HG02981 (cell line): Measurements from ENCODE around the gene ZFP36L1.

Experiments
- ATAC-seq: cut with Tn5 transposase; IDR thresholded peaks from one replicate; pipeline ENCODE4 v1.9.1; 2021; ENCODE audit warnings: mild to moderate bottlenecking, moderate library complexity; ENCODE audit not compliant: unreplicated experiment

The ZFP36L1 gene

DNA sequence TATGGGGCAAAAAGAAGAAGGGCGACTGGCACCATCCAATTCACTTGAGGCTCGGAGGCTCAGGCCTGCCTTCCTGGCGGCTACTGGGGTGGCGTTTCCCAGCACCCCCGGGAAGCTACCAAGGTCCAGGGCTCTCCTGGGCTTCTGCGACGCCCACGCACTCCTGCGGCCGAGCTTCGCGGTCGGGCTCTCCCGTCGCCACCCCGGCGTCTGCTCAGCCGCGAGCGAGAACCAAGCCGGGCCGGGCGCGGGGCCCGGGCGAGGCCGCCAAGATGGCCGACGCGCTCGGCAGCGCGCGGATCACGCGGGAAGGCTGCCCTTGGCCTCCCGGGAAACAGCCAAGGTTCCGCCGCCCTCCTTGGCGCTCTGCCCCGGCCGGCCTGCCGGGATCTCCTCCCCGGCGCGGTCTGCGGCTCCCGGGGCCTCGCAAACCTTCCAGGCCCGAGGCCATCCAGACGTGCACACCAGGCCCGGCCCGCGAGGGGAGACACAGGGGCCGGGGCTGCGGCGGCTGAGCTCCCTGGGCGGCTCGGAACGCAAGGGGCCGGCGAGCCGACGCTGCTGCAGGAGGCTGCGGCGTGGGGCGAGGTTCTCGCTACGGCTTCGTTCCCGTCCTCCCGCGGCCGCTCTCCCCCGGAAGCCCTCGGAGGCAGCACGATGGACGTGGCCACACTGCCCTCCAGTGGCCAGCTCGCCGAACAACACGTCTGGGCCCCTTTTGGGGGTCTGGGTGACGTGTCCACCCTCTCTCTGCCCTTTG lies 23.5 kb upstream of the ZFP36L1 start:
- ATAC-seq: peak; percentile 40

DNA sequence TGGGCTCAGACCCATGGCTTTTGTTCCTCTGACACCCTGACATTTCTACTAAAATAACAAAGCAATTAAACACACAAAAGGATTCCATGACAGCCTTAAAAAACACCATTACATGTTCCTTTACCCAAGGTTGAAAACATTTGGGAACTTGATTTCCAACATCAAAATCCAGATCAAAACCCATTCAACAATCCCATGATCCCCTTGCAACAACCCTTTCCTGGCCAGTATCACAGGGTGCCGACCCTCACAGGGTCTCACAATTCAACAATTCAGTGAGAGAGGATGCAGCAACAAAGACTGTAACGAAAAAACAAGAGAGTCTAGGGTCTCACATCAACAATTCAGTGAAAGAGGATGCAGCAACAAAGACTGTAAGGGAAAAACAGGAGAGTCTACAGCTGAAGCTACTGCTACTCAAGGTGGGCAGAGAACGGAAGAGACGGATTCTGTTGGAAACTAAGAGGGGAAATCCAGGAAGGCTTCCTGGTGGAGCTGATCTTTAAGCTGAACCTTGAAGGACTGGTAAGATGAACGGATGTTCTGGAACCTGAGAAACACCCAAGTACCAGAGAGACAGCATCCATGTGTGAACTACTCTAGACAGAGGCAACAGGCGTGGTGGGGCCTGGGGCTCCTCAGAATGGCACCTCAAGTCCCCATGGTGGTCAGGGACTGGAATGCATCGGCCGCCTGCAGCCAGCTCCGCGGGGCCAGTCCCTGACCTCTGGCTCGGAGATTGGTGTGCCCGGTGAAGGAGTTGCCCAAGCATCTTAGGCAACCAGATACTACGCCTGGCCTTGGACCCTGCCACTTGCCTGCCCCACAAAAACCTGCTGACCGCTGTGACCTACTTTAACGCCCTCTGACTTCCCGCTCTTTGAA lies 22.7 kb upstream of the ZFP36L1 start:
- ATAC-seq: no peak

DNA sequence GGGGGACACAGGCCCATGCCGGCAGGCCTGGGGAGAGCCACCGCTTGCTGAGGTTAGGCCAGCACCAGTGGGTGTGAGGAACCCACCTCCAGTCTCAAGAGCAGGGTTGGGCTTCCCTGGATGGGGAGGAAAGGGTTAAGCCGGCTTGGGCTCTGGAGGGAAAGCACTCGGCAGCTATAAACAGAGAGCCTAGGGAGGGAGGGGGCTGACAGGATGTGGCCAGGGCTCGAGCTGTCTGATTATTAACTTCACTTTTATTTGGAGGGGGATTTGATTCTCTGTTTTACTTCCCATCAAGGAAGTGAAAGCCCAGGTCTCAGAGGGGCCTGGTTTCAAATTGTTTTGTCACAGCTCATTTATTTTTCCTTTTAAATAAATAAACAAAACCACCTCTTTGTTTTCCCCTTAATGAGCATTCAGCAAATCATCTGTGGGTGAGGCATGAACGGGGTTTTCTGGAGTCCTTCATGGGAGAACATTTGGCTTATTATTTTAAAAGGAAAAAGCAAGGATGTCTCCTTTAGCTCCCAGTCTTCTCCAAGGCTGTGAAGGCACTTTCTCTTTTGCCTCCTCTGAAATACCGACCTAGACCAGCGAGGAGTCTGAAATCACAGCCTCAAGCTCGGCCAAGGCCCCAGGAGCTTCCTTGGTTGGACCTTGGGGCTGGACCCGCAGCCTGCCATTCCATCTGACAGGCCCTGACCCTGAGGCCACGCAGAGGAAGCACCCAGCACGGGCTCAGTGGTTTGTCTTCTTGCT lies 21.9 kb upstream of the ZFP36L1 start:
- peak; percentile 48 for ATAC-seq

DNA sequence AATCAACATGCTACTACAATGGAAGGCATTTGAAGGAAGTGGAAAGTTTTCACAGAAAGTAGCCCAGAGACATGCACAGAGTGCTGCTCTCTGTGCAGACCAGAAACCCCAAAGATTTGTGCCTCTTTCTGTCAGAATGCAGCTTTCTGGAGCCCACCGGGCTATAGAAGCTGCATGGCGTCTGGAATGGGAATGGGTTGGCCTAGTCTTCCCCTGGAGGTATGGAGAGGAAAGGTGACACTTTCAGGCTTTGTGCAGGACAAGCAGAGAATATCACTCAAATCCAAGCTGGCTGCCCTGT lies 21.3 kb upstream of the ZFP36L1 start:
- no peak for ATAC-seq

DNA sequence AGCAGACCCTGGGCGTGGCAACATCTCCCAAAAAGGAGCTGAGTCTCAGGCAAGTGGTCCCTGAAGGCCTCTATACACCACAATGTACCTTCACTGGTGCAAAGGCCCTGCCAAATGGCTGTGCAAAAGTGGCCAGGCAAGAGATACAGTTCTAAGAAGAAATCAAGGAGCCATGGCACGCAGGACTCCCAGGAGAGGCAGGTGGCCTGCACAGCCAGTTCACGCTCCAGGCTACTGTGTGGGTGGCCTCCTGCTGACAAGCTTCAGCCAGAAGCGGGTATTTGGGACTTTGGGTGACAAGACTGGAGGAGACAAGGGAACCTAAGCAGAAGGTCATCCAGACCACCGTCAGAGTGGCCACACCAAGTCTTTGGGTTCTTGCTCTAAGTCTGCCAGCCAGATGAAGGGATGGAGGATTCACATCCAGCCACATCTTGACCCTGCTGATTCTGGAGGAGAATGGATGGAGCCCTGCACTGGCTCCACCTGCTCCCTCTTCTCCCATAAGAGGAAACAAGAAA lies 20.5 kb upstream of the ZFP36L1 start:
- no peak for ATAC-seq

DNA sequence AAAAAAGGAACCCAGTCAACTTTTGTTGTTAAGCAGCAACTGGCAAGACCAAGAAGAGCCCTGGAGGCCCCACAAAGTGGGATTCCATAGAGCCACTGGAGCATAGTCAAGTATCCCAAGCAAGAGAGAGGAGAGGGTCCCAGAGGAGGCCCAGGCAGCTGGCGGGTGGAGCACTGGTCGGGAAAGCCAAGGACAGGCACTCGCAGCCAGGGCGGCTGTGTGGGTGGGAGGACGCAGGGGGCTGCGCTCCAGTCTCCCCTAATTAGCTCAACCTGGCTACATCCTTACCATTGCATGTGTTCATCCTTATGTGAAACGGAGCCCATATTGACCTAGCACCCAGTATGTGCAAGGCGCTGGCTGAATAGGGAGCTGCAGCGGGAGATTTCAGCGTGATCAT lies 18.3 kb upstream of the ZFP36L1 start:
- no peak for ATAC-seq

DNA sequence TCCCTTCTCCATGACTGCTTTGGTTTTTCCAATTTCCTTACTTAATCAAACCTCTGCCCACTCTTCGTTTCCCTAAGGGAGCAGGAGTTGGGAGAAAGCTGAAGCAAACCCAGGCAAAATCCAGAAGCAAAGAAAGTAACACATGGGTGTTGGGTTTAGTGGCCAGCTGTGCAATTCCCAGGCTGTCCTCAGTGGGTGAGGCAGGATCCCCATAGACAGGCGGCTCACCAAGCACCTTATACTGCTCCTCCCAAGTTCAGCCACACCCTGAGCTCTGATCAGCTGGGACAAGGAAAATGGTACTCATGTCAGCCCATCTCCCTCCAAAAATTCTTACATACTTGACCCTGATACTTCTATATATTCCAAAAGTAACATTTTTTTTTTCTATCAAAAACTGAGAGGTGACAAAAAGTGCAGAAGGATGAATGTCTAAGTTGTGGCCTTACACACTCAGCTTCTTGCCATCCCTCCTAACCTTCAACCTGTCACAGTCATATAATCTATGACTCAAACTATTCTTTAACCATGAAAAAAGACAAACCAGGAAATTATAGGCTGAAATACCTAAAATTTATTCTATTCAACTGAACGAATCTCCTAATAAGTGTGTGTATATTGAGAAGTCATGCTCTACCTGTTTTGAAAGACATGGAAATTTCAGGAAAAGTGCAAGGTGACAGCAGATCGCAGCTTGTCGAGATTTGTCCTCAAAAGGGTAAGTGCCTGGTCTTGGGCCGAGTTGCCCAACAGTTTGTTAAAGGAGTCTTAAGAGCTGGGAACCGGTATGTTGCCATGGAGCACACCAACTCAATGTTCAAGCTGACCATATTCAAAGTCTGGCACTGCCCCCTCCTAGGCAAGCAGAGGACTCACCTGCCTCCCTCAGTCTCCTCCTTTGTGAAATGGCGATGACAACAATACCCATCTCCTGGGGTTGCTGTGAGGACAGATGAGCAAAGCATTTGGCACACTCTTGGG lies 17.6 kb upstream of the ZFP36L1 start:
- ATAC-seq: no peak

DNA sequence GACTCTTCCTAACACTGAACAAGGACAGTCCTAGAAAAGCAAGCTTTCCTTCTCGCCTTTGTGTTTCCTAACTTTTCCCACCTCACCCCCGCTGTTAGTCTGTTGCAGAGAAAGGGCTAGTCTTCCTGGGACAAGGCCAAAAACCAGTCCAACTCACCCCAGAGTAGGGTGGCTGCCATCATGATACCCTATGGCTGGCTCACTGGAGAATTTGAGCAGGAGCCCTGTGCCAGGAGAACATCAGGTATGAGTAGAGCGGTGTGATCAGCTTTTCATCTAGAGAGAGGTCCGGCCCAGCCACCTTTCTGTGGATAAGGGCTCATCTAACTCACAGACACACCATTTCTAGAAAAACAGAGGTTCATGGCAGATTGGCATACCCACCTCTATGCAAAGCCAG lies 16.7 kb upstream of the ZFP36L1 start:
- no peak for ATAC-seq

DNA sequence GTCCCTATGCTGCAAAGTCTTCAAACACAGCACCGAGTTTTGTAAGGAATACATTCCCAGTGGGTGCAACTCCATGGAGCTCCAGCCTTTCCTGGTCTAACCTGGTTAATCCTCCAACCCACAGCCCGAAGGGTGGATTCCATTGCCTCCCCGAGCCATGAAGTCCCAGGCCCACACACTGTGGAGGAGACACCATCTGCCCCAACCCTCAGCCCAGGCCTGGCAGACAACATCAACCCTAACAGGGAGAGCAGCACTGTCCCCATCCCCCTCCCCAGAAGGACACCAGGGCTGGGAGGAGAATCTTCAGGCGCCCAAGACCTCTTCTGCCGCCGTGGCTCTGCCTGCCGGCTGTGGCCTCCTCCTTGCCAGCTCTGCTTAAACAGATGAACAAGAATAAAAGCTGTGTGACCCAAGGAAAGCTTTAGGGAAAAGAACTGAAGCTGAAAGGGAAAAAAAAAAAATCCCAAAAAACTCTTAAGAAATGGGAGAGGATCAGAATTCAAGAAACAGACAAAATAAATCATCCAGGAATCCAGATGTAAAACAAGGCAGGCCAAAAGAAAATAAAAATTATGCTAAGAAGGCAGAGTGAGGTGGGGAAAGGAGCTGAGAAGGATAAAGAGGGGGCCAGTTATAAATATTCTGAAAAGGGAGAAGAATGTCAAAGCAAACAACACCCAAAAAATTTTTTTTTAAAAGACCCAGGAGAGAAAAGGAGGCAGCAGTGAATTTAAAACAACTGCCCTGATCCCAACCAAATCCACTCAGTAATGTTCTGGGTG lies 16.0 kb upstream of the ZFP36L1 start:
- no peak for ATAC-seq

DNA sequence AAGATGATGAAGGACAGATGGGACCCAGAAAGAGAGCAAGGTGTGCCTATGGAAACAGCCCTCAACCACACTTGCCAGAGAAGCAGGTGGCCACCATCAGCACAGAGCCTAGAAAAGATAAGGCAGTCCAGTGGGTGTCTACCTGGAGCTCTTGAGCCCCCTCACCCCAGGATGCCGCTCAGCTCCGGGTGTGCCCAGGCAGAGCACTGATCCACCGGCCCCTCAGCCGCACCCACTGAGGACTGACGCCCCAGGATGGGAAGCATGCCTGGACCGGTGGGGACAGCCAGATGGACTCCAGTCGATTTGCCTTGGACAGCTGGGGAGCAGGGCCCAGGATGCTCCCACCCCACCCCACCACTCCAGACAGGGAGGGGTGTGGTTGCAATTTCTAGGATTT lies 15.1 kb upstream of the ZFP36L1 start:
- ATAC-seq: no peak

DNA sequence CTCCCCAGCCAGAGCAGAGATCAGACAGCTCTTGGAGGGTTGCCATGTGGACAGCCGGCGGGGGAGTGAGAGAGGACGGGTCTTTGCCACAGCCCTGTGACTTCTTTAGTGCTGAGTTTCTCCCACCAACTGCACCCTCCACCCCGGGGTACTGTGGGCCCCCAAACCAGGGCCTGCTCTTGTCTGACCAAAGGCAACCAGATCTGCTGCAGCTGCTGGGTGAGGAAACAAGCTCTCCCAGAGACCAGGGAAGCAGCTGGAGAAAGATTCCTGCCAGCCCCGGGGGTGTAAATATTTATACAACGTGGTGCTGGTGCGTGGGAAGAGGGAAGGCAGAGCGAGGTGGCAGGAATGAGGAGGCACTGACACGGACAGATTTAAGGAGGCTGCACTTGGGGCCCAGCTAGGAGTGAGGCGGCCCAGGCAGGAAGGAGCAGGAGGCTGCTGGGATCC lies 14.3 kb upstream of the ZFP36L1 start:
- no peak for ATAC-seq

DNA sequence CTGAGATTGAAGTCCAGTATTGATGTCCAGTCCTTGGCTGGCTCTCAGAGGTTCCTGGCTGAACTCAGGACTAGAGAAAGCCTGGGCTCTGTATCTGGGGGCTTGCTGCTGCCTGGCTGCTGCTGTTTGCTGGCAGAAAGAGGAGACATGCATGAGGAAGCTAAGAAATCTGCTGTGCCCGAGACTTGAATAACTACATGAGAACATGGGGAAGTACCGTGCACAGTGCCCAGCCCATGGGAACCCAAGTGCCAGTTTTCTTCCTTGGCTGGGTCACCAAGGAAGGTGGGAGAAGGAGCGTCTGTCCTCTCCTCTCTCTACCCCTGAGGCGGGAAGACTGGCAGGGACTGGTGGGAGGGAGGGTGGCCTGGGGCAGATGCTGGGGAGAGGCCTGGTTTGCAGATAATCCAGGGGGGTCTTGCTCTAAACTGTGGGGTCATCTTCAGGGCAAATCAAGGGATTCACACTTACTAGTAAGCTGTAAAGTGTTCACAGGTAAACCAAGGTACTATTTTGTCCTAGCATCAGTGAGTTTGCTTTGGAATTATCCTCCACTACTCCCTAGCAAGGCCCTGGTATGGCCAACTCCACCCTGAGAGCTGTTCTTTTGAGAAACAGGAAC lies 13.8 kb upstream of the ZFP36L1 start:
- ATAC-seq: peak; percentile 48

DNA sequence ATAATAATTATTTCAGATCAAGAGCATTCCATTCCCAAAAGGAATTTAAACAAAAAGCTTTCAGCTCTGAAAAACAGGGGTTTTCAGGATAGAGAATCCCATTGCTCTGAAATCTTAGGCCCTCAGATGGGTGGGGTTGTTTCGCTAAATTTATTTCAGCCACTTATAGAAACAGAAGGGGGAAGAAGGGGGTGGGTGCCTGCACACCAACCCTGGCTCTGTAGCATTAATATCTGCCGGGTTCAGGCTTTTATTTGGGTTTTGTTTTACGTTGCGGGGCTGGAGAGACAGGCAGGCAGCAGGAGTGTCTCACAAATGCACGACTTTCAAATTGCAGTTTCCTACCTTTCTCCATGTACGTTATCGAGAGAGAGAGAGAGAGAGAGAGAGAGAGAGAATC lies 12.5 kb upstream of the ZFP36L1 start:
- ATAC-seq: no peak

DNA sequence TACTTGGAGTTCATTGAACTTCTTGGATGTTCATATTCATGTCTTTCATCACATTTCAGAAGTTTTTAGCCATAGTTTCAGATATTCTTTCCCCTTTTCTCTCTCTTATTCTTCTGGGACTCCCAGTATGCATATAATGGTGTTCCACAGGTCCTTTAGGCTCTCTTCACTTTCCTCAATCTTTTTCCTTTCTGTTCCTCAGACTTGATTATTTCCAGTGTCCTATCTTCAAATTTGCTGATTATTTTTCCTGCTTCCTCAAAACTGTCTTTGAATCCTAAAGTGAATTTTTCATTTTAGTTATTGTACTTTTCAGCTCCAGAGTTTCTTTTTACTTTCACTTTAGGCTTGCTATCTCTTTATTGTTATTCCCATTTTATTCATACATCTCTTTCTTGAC lies 8.8 kb upstream of the ZFP36L1 start:
- no peak for ATAC-seq

DNA sequence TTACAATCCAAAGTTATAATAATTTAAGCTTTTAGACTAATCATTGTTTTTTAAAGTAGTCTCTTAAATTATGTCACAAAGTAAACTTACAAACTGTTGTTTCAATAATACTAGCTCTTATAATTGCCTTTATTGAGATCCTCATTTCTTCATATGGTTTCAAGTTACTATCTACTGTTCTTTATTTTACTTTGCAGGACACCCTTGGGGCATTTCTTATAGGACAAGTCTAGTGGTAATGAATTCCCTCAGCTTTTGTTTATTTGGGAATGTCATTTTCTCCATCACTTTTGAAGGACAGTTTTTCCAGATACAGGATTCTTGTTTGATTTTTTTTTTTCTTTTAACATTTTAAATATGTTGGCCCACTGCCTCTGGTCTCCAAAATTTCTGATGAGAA lies 8.1 kb upstream of the ZFP36L1 start:
- ATAC-seq: no peak

DNA sequence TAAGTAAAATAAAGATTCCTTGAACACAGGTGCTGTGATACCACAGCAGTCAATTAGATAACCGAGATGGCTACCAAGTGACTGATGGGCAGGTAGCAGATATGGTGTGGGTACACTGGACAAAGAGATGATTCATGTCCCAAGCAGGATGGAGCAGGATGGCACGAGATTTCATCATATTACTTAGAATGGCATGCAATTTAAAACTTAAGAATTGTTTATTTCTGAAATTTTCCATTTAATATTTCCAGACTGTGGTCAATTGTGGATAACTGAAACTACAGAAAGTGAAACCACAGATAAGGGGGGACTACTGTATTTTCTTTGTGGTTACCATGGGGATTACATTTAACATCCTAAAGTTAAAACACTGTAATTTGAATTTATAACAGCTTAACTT lies 7.5 kb upstream of the ZFP36L1 start:
- ATAC-seq: no peak

DNA sequence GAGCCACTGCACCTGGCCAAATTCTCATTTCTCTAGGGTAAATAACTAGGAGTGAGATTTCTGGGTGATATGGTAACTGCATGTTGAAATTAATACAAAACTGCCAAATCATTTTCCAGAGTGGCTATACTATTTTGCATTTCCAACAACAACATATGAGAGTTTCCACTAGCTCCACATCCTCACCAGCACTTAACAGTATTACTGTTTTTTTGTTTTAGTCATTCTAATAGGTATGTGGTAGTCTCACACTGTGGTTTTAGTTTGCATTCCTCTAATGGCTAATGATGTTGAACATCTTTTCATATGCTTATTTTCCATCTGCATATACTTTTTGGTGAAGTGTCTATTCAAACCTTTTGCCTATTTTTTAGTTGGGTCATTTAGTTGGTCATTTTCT lies 5.8 kb upstream of the ZFP36L1 start:
- ATAC-seq: no peak

DNA sequence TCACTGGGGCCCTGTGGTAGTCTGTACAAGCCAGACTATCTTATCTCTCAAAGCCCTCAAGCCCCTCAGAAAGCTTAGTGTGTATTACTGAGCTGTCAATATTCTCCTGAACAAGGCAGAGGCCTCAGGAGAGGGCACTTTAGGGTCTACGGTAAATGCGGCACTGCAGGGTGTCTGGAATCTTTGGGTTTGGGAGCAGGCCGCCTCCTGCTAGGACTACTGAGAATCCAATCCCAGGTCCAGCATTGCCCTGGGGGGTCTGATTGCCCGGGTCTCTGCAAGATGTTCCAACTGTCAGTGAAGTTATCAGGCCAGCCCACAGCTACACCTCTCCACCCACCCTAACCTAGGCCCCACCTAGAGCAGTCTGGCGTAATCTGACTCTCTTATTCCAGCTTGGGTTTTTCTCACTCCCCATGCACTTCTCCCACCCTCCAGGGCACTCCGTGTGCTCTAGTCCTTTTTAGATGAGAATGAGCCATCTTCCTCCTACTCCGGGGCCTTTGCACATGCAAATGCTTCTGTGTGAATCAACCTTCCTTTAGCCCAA lies 4.3 kb upstream of the ZFP36L1 start:
- no peak for ATAC-seq
